Measurements from ENCODE around the gene PROSER2. TPM values are rescaled to one million over a fixed set of nuclear protein-coding genes. Genes with fewer than 3 reads are reported as not detected.

The PROSER2 gene
- total RNA-seq, 1 donor, result 6.9 TPM

DNA sequence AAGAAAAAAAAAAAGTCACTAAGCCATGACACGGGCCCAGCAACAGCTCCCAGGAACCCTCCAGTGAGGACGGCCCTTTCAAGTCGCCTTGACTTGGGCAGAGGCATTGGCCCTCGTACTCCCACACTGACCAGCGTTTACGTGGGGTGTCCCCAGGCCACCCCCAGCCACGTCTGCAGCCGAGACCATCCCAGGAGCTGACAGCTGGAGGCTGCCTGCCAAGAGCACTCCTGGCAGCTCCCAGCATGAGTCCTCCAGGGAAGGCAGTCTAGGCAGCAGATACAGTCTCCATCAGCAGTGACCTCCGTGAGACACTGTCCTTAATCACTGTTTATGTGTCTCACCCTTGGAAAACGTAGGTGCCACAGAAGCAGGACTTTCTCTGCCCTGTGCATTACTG, 86.5 kb downstream of the PROSER2 start:
- no peaks in the 10 kb centered on the region for H3K79me2 ChIP-seq (ENCODE audit: insufficient read depth, low read length)
- H3K4me1 ChIP-seq (ENCODE audit: insufficient read depth, low read length), result no peaks in the 10 kb centered on the region
- H3K4me3 ChIP-seq (ENCODE audit: insufficient read depth, low read length), result no peak overlapping the region
- H2AFZ ChIP-seq (ENCODE audit: low read length), result no peak overlapping the region
- no peaks in the 10 kb centered on the region for H4K20me1 ChIP-seq (ENCODE audit: insufficient read depth, low read length)
- TF ChIP-seq, protein P1, sequence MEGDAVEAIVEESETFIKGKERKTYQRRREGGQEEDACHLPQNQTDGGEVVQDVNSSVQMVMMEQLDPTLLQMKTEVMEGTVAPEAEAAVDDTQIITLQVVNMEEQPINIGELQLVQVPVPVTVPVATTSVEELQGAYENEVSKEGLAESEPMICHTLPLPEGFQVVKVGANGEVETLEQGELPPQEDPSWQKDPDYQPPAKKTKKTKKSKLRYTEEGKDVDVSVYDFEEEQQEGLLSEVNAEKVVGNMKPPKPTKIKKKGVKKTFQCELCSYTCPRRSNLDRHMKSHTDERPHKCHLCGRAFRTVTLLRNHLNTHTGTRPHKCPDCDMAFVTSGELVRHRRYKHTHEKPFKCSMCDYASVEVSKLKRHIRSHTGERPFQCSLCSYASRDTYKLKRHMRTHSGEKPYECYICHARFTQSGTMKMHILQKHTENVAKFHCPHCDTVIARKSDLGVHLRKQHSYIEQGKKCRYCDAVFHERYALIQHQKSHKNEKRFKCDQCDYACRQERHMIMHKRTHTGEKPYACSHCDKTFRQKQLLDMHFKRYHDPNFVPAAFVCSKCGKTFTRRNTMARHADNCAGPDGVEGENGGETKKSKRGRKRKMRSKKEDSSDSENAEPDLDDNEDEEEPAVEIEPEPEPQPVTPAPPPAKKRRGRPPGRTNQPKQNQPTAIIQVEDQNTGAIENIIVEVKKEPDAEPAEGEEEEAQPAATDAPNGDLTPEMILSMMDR (IDR thresholded peaks at IDR 0.05; ENCODE audit: extremely low read depth, low read depth, low read length), result no peak
- H3K27ac ChIP-seq (ENCODE audit: low read depth, low read length), result no peak overlapping the region
- H3K4me2 ChIP-seq (ENCODE audit: insufficient read depth, low read length), result no peak overlapping the region
- no peaks in the 10 kb centered on the region for H3K27me3 ChIP-seq (ENCODE audit: insufficient read depth, low read length)
- H3K9me3 ChIP-seq (ENCODE audit: low read depth, low read length), result no peaks in the 10 kb centered on the region
- peak; percentile 41 for DNase-seq (ENCODE audit: insufficient read length, low spot score, missing footprints)
- H3K36me3 ChIP-seq (ENCODE audit: insufficient read depth, low read length), result no peaks in the 10 kb centered on the region

DNA sequence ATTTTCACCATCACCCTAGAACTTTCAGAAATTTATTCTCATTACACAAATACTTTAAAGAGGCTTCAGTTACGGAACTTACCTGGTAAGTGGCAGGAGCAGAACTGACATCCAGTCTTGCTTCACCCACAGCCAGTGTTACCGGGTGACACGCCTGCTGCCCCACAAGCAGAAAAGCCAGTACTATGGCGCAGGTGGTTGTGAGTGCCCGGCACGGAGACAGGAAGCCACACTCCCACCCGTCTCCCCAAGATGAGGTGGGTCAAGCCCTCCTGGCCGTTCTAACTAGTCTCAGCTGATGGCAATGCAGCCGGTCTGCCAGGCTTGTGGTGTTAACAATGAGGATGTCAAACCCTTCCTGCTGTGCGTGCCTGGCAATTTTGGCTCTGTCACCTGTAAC, 86.9 kb downstream of the PROSER2 start:
- H2AFZ ChIP-seq (ENCODE audit: low read length), result no peak overlapping the region
- H3K36me3 ChIP-seq (ENCODE audit: insufficient read depth, low read length), result no peaks in the 10 kb centered on the region
- TF ChIP-seq, protein P1 (IDR thresholded peaks at IDR 0.05; ENCODE audit: extremely low read depth, low read depth, low read length), result no peak
- no peaks in the 10 kb centered on the region for H3K9me3 ChIP-seq (ENCODE audit: low read depth, low read length)
- no peaks in the 10 kb centered on the region for H3K27me3 ChIP-seq (ENCODE audit: insufficient read depth, low read length)
- H3K4me2 ChIP-seq (ENCODE audit: insufficient read depth, low read length), result no peak overlapping the region
- H3K4me1 ChIP-seq (ENCODE audit: insufficient read depth, low read length), result no peaks in the 10 kb centered on the region
- no peaks in the 10 kb centered on the region for H4K20me1 ChIP-seq (ENCODE audit: insufficient read depth, low read length)
- H3K4me3 ChIP-seq (ENCODE audit: insufficient read depth, low read length), result no peak overlapping the region
- no peak for DNase-seq (ENCODE audit: insufficient read length, low spot score, missing footprints)
- H3K79me2 ChIP-seq (ENCODE audit: insufficient read depth, low read length), result no peaks in the 10 kb centered on the region
- no peak overlapping the region for H3K27ac ChIP-seq (ENCODE audit: low read depth, low read length)

DNA sequence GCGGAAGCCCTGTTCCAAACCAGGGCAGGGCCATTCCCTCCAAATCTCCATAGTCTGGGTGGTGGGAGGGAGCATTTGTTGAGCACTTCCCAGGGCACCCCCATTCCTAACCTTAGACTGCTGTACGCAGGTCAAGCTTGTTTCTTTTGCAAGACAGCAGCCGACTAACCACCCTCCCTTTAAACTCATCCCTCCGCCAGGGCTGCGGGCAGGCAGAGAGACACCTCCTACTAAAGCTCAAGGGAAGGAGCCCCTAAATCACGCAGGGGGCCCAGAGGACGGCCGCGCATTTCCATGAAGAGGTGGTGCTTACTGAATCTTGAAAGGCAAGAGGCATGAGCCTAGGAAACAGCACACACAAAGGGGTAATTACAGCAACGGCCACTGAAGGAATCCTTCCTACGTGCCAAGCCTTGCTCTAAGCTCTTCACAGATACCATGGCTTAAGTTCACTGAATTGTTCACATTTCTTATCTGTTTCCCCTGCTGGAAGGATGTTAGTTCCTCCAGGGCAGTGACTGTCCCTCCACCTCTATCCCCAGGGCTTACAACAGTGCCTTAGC, 90.0 kb downstream of the PROSER2 start:
- Histone ChIP-seq H3K4me1 (ENCODE audit: insufficient read depth, low read length) (no peaks in the 10 kb centered on the region), H3K36me3 (ENCODE audit: insufficient read depth, low read length) (no peaks in the 10 kb centered on the region), H4K20me1 (ENCODE audit: insufficient read depth, low read length) (no peaks in the 10 kb centered on the region), H3K4me3 (ENCODE audit: insufficient read depth, low read length) (no peak overlapping the region), H3K27me3 (ENCODE audit: insufficient read depth, low read length) (no peaks in the 10 kb centered on the region), H3K4me2 (ENCODE audit: insufficient read depth, low read length) (no peak overlapping the region), H3K9me3 (ENCODE audit: low read depth, low read length) (no peaks in the 10 kb centered on the region), H3K27ac (ENCODE audit: low read depth, low read length) (no peak overlapping the region), H3K79me2 (ENCODE audit: insufficient read depth, low read length) (no peaks in the 10 kb centered on the region), H2AFZ (ENCODE audit: low read length) (no peak overlapping the region)
- peak; percentile 80 for DNase-seq (ENCODE audit: insufficient read length, low spot score, missing footprints)
- TF ChIP-seq, protein P1 (IDR thresholded peaks at IDR 0.05; ENCODE audit: extremely low read depth, low read depth, low read length), result no peak

DNA sequence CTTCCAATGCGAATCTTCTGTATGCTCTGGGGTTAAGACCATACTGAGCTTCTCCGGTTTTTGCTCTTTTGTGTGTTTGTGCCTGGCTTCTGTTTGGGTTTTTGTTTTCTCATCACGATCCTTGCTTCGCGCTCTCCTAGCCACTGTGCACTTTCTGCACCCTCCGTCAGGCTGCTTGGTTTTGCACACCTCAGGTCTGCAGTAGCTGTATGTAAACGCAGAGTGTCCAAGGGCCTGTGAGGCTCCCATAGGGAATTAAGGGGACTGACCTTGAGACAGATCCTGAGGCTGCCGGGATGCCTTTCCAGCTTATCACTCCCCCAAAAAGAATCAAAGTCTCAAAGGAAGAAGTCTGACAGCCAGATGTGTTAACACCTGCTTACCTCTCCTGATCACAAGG, 95.2 kb downstream of the PROSER2 start:
- TF ChIP-seq, protein P1 (IDR thresholded peaks at IDR 0.05; ENCODE audit: extremely low read depth, low read depth, low read length), result no peak
- Histone ChIP-seq H3K4me1 (ENCODE audit: insufficient read depth, low read length) (no peaks in the 10 kb centered on the region), H3K4me3 (ENCODE audit: insufficient read depth, low read length) (no peak overlapping the region), H3K79me2 (ENCODE audit: insufficient read depth, low read length) (no peaks in the 10 kb centered on the region), H3K4me2 (ENCODE audit: insufficient read depth, low read length) (no peak overlapping the region), H3K27ac (ENCODE audit: low read depth, low read length) (no peak overlapping the region), H3K27me3 (ENCODE audit: insufficient read depth, low read length) (no peaks in the 10 kb centered on the region), H3K36me3 (ENCODE audit: insufficient read depth, low read length) (peaks cover 19% of the 10 kb centered on the region), H2AFZ (ENCODE audit: low read length) (no peak overlapping the region), H3K9me3 (ENCODE audit: low read depth, low read length) (no peaks in the 10 kb centered on the region), H4K20me1 (ENCODE audit: insufficient read depth, low read length) (no peaks in the 10 kb centered on the region)
- no peak for DNase-seq (ENCODE audit: insufficient read length, low spot score, missing footprints)
